ENCODE results near the gene SULT1B1. TPM values are rescaled to one million over a fixed set of nuclear protein-coding genes. Genes with fewer than 3 reads are reported as not detected.
A peak's percentile ranks its signal among the peaks of the same experiment; 100 is the strongest.

Gene SULT1B1
- total RNA-seq, 2 donors from 2014 or later = 1.8 to 4.0 TPM

GRCh38 chr4:69744157-69744478 lies 16.3 kb downstream of the SULT1B1 start:
- Histone ChIP-seq H3K27ac (no peak overlapping the region), H3K27me3 (no peaks in the 10 kb centered on the region), H3K4me3 (no peak overlapping the region), H3K4me1 (no peaks in the 10 kb centered on the region), H3K9me3 (no peaks in the 10 kb centered on the region), H3K36me3 (replicated peaks in 1 of 2; ENCODE audit: insufficient read depth in 1 of 2, low read depth in 2 of 2) (no peaks in the 10 kb centered on the region)
- no peak for ATAC-seq
- intact Hi-C loops (cut with DNase I) = no loop called here
- WGBS, 2 donors = 84 to 97% methylated on average over 2 to 11 of the region's 11 CpGs
- TF ChIP-seq CTCF (IDR thresholded peaks at IDR 0.05) (no peak), POLR2A (IDR thresholded peaks at IDR 0.05) (no peak)
- no peak for DNase-seq

- ATAC-seq = no peak
- Histone ChIP-seq H3K27ac (no peak overlapping the region), H3K36me3 (replicated peaks in 1 of 2; ENCODE audit: insufficient read depth in 1 of 2, low read depth in 2 of 2) (no peaks in the 10 kb centered on the region), H3K4me3 (no peak overlapping the region), H3K27me3 (no peaks in the 10 kb centered on the region), H3K4me1 (no peaks in the 10 kb centered on the region), H3K9me3 (no peaks in the 10 kb centered on the region)
- no peak for TF ChIP-seq POLR2A (IDR thresholded peaks at IDR 0.05)
- TF ChIP-seq CTCF (IDR thresholded peaks at IDR 0.05) = no peak
- 80 to 81% methylated on average over 7 to 13 of the region's 13 CpGs for WGBS, 2 donors
- no peak for DNase-seq
- intact Hi-C loops (cut with DNase I) = no loop called here
Measured at GRCh38 chr4:69743476-69744156, 16.8 kb downstream of the SULT1B1 start.

- Histone ChIP-seq H3K36me3 (replicated peaks in 1 of 2; ENCODE audit: insufficient read depth in 1 of 2, low read depth in 2 of 2) (no peaks in the 10 kb centered on the region), H3K9me3 (no peaks in the 10 kb centered on the region), H3K27me3 (no peaks in the 10 kb centered on the region), H3K4me1 (no peaks in the 10 kb centered on the region), H3K4me3 (no peak overlapping the region), H3K27ac (no peak overlapping the region)
- 88 to 89% methylated on average over 7 of the region's 9 CpGs for WGBS, 2 donors
- DNase-seq (no peak), ATAC-seq (no peak)
- intact Hi-C loops (cut with DNase I) = no loop called here
- TF ChIP-seq CTCF (IDR thresholded peaks at IDR 0.05) (no peak), POLR2A (IDR thresholded peaks at IDR 0.05) (no peak)
Measured at GRCh38 chr4:69742596-69742995, 17.8 kb downstream of the SULT1B1 start.

- Histone ChIP-seq H3K27me3 (no peaks in the 10 kb centered on the region), H3K4me3 (no peak overlapping the region), H3K9me3 (no peaks in the 10 kb centered on the region), H3K36me3 (replicated peaks in 1 of 2; ENCODE audit: insufficient read depth in 1 of 2, low read depth in 2 of 2) (no peaks in the 10 kb centered on the region), H3K4me1 (no peaks in the 10 kb centered on the region), H3K27ac (no peak overlapping the region)
- WGBS, 2 donors = 11 to 16% methylated on average over 1 of the region's 1 CpG
- TF ChIP-seq POLR2A (IDR thresholded peaks at IDR 0.05) = no peak
- intact Hi-C loops (cut with DNase I) = no loop called here
- DNase-seq (peak in 2 of 4 donors; percentile 11 to 13), ATAC-seq (no peak)
Measured at GRCh38 chr4:69738872-69739271, 21.5 kb downstream of the SULT1B1 start.

GRCh38 chr4:69735119-69735518 lies 25.3 kb downstream of the SULT1B1 start:
- H3K36me3 ChIP-seq (replicated peaks in 1 of 2; ENCODE audit: insufficient read depth in 1 of 2, low read depth in 2 of 2) = no peaks in the 10 kb centered on the region
- intact Hi-C loops (cut with DNase I) = no loop called here
- ATAC-seq (no peak), DNase-seq (no peak)
- no peak overlapping the region for H3K27ac ChIP-seq
- H3K9me3 ChIP-seq = no peaks in the 10 kb centered on the region
- no peak overlapping the region for H3K4me3 ChIP-seq
- 77 to 86% methylated on average over 4 of the region's 4 CpGs for WGBS, 2 donors
- no peaks in the 10 kb centered on the region for H3K4me1 ChIP-seq
- no peaks in the 10 kb centered on the region for H3K27me3 ChIP-seq
- TF ChIP-seq POLR2A (IDR thresholded peaks at IDR 0.05) (no peak), CTCF (IDR thresholded peaks at IDR 0.05) (no peak)

All from body of pancreas (tissue), 4 donors.